Activated CD4-positive, alpha-beta T cell treated with anti-CD3 and anti-CD28 coated beads, Interleukin-2, amount 50 U/mL, for 1 hour (primary cell): ENCODE results near the gene GDPD4.

Source experiments
- DNase-seq: peaks from one replicate; pipeline ENCODE4 v3.0.0-alpha.2; 2020

Gene GDPD4

DNA sequence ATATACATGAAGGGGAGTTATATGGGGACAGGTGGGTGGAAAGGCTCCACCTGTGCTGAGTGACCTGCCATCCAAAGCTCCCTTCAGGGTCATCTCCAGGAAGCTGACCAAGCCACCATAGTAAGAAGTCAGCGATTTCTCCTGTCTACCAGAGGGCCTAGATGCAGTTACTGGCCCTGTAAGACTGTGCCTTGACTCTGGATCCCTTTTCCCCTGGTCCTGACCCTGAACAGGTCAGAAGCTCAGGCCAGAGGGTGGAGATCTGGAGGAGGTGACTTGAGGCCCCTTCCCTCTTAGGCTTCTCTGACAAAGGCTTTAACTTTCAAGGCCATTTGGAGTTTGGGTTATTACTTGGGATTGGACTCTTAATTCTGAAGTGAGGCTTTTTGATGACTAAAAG lies 69.7 kb downstream of the GDPD4 start:
- DNase-seq = no peak

- DNase-seq = no peak
Observed at GRCh38 chr11:77230878-77231605, 70.4 kb downstream of the GDPD4 start.

DNA sequence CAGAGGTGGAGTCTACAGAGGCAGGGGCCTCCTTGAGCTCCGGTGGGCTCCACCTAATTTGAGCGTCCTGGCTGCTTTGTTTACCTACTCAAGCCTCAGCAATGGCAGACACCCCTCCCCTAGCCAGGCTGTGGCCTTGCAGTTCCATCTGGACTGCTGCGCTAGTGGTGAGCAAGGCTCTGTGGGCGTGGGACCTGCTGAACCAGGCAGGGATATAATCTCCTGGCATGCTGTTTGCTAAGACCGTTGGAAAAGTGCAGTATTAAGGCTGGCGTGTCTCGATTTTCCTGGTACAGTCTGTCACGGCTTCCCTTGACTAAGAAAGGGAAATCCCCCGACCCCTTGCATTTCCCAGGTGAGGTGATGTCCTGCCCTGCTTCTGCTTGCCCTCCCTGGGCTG lies 77.7 kb downstream of the GDPD4 start:
- DNase-seq = no peak

- DNase-seq = no peak
Observed at GRCh38 chr11:77217156-77217555, 84.3 kb downstream of the GDPD4 start.

- no peak for DNase-seq
Observed at GRCh38 chr11:77215106-77215505, 86.4 kb downstream of the GDPD4 start.

DNA sequence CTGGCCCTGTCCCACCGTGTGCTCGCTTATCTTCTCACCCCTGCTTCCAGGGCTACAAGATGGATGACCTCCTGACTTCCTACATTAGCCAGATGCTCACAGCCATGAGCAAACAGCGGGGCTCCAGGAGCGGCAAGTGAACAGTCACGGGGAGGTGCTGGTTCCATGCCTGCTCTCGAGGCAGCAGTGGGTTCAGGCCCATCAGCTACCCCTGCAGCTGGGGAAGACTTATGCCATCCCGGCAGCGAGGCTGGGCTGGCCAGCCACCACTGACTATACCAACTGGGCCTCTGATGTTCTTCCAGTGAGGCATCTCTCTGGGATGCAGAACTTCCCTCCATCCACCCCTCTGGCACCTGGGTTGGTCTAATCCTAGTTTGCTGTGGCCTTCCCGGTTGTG lies 86.9 kb downstream of the GDPD4 start:
- DNase-seq = no peak

- DNase-seq = no peak
Observed at GRCh38 chr11:77213589-77214428, 87.7 kb downstream of the GDPD4 start.

GRCh38 chr11:77213029-77213579 lies 88.4 kb downstream of the GDPD4 start:
- no peak for DNase-seq

DNA sequence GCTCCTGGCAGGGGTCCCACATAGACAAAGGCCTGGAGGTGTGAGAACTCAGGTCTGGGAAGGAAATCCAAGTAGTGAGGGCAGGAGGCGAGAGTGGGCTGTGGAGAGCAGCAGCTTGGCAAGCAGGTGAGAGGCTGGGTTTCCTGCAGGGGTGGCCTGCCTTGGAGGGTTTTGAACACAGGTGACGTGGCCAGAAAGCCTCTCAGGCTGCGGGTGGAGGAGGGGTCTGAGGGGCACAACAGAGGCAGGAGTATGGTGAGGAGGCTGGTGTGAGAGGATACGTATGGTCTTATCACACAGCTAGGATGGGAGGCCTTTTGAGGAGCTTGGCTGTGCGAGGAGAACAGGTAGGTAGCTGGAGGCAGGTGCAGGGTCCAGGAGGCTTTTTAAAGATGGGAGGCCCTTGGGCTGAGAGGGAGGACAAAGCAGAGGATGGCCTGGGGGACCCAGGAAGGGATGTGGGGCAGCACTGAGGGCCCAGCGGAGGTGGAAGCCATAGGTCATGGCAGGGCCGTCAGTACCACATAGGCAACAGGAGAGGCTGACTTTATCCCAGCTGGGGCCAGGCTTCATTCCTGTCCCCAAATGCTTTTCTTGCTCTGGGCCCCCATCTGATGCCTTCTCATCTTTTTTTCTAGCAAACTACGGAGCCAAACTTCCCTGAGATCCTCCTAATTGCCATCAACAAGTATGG lies 89.0 kb downstream of the GDPD4 start:
- DNase-seq = no peak

DNA sequence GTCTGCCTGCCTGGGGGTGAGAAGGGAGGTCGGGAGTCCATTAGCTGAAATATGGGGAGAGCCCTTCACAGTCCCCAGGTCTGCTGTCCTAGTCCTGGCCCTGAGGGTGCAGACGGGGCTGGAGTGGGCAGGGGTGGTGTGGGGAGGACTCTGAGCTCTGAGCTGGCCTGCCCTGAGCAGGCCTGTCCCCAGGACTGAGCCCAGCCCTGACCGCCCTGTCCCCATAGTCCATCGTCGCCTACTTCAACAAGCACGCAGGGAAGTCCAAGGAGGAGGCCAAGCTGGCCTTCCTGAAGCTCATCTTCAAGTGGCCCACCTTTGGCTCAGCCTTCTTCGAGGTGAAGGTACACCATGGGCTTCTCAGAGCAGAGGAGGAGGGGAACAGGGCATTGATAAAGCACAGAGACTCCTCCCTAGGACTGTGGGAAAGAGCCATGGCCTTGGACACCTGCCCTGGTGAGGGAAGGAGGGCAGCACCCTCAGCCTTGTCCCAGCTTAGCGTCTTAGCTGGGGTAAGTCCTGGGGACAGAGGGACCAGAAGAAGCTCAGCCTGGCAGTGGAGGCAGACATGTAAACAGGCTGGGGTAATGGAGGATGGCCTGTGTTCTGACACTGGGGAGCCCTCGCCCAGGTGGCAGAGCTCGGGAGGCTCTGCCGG lies 89.8 kb downstream of the GDPD4 start:
- no peak for DNase-seq

DNA sequence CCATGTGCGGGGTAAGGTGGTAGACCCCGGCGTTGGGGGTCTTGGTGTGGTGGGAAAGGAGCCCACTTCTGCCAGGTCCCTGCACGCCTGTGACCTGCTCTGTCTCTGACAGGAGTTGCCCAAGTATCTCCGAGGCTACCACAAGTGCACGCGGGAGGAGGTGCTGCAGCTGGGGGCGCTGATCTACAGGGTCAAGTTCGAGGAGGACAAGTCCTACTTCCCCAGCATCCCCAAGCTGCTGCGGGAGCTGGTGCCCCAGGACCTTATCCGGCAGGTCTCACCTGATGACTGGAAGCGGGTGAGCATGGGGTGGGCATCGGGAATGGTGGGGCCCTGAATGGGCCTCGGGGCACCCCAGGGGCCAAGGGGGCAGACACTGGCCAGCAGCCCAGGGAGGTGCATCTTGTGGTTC lies 90.4 kb downstream of the GDPD4 start:
- DNase-seq = no peak

GRCh38 chr11:77209663-77210062 lies 91.8 kb downstream of the GDPD4 start:
- DNase-seq = no peak

- no peak for DNase-seq
Observed at GRCh38 chr11:77208535-77208934, 93.0 kb downstream of the GDPD4 start.

GRCh38 chr11:77207618-77208313 lies 93.7 kb downstream of the GDPD4 start:
- no peak for DNase-seq

- DNase-seq = no peak
Observed at GRCh38 chr11:77207019-77207485, 94.4 kb downstream of the GDPD4 start.

DNA sequence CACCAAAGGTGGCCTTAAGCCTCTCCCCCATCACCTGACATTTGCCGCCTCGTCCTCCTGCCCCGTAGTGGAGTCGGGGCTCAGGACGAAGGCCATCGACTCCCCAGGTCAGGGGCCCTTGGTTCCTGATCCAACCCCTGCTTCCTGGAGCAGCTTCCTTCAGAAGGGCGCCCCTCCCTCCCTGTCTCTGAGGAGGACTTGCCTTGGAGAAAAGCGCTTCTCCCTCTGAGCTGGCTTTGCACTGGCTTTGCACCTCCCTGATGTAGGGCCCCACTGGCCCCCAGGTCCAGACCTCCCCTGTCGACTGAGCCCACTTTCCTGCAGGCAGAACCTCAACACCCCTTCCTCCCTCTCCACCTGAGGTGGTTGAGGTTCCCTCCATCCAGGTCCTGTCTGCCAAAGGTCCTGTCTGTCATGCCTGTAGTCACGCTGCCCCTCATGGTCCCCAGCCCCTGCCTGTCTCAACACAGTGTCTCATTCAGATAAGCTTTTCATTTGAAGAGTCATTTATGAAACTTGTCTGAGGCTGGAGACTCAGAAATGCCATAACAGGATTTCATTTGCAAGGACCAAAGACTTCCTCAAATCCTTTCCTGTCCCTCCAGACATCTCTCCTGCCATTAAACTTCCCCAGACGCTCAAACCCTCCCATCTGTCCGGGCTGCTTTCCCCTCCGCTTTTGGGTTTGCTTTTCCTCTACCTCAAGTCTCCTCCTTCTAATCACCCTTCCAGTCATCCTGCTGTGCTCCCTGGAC lies 95.0 kb downstream of the GDPD4 start:
- no peak for DNase-seq

DNA sequence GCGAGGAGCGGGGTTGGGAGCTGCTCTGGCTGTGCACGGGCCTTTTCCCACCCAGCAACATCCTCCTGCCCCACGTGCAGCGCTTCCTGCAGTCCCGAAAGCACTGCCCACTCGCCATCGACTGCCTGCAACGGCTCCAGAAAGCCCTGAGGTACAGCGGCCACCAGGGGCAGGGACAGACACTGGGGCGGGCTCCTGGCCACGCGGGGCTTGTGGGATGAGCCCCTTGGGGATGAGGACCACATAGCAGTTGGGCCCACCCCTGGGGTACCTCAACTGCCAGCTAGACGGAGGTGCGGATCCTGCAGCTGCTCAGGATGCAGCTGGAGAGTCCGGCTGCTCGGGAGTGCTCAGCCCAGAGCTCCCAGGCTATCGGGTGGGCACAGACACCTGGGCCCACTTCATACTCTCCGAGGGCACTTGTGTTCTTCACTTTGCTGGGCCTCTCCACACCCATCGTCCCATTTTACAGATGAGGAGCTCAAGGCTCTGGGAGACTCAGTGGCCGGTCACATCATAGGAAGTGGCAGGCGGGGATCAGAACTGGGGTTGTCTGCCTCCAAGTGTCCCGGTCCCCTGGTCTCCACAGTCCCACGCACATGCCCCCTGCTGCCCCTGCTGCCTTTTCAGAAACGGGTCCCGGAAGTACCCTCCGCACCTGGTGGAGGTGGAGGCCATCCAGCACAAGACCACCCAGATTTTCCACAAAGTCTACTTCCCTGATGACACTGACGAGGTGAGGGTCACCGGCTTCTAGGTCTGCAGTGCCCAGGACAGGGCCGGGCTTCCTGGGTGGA lies 95.8 kb downstream of the GDPD4 start:
- DNase-seq = no peak

- DNase-seq = no peak
Observed at GRCh38 chr11:77204754-77205466, 96.6 kb downstream of the GDPD4 start.

DNA sequence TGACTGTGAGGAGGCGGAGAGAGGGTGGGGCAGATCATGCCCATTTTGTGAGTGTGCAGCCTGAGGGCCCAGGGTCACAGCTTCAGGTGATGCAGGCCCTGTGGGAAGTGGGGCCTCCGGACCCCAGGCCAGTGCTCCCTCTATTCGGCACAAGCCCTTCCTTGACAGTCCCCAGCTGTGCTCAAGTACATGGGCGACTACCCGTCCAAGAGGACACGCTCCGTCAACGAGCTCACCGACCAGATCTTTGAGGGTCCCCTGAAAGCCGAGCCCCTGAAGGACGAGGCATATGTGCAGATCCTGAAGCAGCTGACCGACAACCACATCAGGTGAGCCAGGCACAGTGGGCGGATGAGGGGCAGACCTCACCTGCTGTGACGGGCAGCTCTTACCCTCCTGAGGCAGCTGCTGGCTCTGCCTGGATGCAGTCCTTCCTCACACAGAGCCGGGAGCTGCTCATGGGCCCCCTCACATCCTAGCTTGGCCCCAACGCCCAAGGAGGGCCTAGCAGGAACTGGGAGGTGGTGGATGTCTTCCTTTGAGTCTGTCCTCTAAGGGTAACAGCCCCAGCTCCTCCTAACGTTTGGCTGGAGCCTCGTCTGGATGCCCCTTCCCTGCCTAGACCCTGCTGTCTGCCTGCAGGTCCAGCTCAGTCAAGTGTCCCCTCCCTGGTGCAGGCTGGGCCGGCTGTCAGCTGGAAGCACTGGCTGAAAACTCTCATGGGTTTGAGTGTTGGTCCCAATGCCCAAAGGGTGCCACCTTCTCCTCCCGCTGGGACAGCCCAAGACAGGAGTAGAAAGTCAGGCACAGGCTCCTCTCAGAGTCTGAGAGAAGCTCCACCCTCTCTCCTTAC lies 97.4 kb downstream of the GDPD4 start:
- DNase-seq = no peak
